22Rv1 (cell line): ENCODE results near the gene RPS4Y2.

Experiments
- CTCF ChIP-seq: fragments of 450-650 bp; IDR thresholded peaks from 2 replicates; pipeline ENCODE4 v1.5.1; 2017; ENCODE audit warnings: mild to moderate bottlenecking
- ZFX ChIP-seq: fragments of 450-650 bp; IDR thresholded peaks from 2 replicates; pipeline ENCODE4 v1.6.1; 2017; ENCODE audit warnings: antibody characterized with exemption, borderline replicate concordance

GRCh38 chrY:20735200-20735599 lies 20.7 kb upstream of the RPS4Y2 start:
- no peak for TF ChIP-seq CTCF
- TF ChIP-seq ZFX, result no peak
